Nephron progenitor cell (in vitro differentiated cells): Measurements from ENCODE around the gene DERL3.
A peak's percentile ranks its signal among the peaks of the same experiment; 100 is the strongest.

Source experiments
- DNase-seq: peaks from one replicate; pipeline ENCODE4 v3.0.0; 2021
- H3K27ac Mint-ChIP-seq: 2 replicates; pipeline ENCODE4 v1.8.0; 2021; ENCODE audit warnings: mild to moderate bottlenecking, moderate library complexity, mixed read lengths
- H3K27me3 Mint-ChIP-seq: 2 replicates; pipeline ENCODE4 v1.8.0; 2021; ENCODE audit warnings: mild to moderate bottlenecking, low read depth, mixed read lengths; ENCODE audit not compliant: poor library complexity
- H3K36me3 Mint-ChIP-seq: 2 replicates; pipeline ENCODE4 v1.8.0; 2021; ENCODE audit warnings: low read depth, mixed read lengths
- H3K4me1 Mint-ChIP-seq: 2 replicates; pipeline ENCODE4 v1.8.0; 2021; ENCODE audit warnings: mixed read lengths
- H3K4me3 Mint-ChIP-seq: 2 replicates; pipeline ENCODE4 v1.8.0; 2021; ENCODE audit warnings: mild to moderate bottlenecking, moderate library complexity, mixed read lengths
- H3K9me3 Mint-ChIP-seq: 2 replicates; pipeline ENCODE4 v1.8.0; 2021; ENCODE audit warnings: mild to moderate bottlenecking, moderate library complexity, mixed read lengths
- TF ChIP-seq, protein P1 (sequence below): fragments of 200-600 bp; sonication (generic); IDR thresholded peaks from 2 replicates; pipeline ENCODE4 v1.5.0; 2021; ENCODE audit warnings: antibody characterized with exemption

DERL3 gene

DNA sequence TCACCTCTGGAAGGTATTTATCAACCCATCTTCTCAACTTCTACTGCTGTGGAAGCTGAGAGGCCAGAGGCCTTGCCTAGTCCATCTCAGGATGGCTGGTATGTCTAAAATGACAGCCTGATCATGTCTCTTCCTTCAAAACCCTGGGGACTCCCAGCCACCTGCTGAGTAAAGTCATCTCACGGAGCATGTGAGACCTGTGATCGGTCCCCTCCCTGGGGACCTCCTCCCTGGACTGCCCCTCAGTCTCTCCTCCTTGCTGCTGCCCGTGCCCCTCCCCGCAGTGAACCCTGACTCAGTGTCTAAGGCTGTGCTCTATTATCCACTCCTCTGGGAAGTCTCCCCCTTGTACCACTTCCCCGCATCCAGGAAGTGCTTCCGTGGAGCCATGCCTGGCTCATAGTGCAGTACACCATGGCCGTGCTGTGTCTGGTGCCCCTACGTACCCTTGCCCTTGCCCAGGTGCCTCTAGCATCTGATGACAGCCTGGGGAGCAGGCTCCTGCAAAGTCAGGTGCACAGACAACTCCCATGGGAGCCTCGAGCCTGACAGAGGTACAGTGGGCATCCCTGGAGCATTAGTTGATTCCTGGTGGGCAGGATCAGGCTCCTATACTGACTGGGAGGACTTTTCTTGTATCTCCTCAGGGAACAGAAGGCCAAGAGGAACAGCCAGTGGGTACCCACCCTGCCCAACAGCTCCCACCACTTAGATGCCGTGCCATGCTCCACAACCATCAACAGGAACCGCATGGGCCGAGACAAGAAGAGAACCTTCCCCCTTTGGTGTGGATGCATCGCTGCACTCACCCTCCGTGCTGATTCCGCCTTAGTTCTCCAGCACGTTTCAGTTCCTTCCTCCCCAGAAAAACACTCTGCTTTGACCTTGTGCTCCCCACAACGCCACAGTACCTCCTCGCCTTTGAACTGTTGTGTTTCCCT, 38.2 kb downstream of the DERL3 start:
- H3K9me3 Mint-ChIP-seq: no peaks in the 10 kb centered on the region
- H3K4me3 Mint-ChIP-seq: no peak overlapping the region
- H3K27ac Mint-ChIP-seq: peak overlapping the region; percentile 71
- DNase-seq: no peak
- TF ChIP-seq, protein P1, sequence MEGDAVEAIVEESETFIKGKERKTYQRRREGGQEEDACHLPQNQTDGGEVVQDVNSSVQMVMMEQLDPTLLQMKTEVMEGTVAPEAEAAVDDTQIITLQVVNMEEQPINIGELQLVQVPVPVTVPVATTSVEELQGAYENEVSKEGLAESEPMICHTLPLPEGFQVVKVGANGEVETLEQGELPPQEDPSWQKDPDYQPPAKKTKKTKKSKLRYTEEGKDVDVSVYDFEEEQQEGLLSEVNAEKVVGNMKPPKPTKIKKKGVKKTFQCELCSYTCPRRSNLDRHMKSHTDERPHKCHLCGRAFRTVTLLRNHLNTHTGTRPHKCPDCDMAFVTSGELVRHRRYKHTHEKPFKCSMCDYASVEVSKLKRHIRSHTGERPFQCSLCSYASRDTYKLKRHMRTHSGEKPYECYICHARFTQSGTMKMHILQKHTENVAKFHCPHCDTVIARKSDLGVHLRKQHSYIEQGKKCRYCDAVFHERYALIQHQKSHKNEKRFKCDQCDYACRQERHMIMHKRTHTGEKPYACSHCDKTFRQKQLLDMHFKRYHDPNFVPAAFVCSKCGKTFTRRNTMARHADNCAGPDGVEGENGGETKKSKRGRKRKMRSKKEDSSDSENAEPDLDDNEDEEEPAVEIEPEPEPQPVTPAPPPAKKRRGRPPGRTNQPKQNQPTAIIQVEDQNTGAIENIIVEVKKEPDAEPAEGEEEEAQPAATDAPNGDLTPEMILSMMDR: no peak
- peaks cover 8% of the 10 kb centered on the region for H3K4me1 Mint-ChIP-seq
- H3K36me3 Mint-ChIP-seq: peaks cover 88% of the 10 kb centered on the region
- no peaks in the 10 kb centered on the region for H3K27me3 Mint-ChIP-seq

DNA sequence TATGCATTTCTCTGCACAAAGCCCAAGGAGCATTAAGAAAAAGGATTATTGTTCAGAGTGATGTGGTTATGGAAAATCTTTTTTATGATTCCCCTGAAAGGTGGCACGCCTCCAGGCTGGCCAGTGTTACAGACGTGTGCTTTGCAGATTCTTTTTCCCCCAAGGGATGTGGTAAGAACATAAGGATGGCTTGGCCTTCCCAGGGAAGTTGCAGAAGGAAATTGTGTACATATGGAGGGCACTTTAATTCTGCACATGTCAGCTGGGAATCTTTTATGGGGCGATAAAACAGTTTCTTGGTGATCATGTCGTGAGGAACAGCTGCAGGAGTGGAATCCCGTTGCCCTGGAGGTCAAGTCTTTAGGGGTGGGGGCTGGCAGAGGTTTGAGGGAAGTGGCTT, 42.3 kb downstream of the DERL3 start:
- Mint-ChIP-seq H3K4me1 (peaks cover 7% of the 10 kb centered on the region), H3K27ac (peak overlapping the region; percentile 54), H3K36me3 (peaks cover 79% of the 10 kb centered on the region), H3K27me3 (no peaks in the 10 kb centered on the region), H3K4me3 (no peak overlapping the region), H3K9me3 (no peaks in the 10 kb centered on the region)
- TF ChIP-seq, protein P1: no peak
- no peak for DNase-seq

GRCh38 chr22:23793326-23793725, 45.5 kb downstream of the DERL3 start:
- Mint-ChIP-seq H3K4me1 (peaks cover 30% of the 10 kb centered on the region), H3K36me3 (peaks cover 63% of the 10 kb centered on the region), H3K4me3 (no peak overlapping the region), H3K27ac (peak overlapping the region; percentile 21), H3K27me3 (no peaks in the 10 kb centered on the region), H3K9me3 (no peaks in the 10 kb centered on the region)
- TF ChIP-seq, protein P1: no peak
- DNase-seq: no peak

DNA sequence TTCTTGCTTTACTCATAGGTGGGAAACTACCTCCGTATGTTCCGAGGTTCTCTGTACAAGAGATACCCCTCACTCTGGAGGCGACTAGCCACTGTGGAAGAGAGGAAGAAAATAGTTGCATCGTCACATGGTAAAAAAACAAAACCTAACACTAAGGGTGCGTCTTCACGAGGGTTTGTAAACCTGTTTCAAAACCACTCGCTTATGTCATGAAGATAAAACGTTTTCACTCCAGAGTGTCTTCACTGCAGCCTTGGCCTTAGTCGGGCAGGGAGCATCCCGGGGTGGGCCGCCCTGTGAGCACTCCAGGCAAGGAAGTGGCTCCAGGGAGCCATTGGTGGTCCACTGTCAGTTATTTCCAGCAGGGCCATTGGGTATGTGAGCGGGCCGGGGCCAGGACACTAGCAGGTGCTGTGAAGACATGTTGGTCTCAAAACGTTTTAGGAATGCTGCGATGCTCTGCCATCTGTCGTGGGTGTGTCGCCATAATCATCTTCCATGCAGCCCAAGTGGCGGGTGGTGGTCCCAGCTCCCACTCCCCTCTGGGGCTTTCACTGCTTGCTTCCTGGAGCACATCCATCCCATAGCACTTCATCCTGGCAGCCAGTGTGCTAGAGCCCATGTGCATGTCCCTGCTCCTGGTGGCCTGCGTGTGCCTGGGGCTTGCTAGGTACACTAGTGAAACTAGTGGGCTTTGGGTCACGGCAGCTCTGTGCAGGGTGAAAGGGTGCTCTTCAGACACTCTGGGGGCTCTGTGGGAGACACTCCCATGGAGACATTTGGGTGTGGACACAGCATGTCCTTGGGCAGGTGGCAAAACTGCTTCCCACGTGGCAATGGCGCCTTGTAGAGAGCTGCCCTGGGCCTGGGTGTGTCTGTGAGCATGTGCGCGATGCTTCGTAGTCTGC, 46.8 kb downstream of the DERL3 start:
- Mint-ChIP-seq H3K27me3 (no peaks in the 10 kb centered on the region), H3K36me3 (peaks cover 55% of the 10 kb centered on the region), H3K4me3 (no peak overlapping the region), H3K4me1 (peaks cover 40% of the 10 kb centered on the region), H3K27ac (no peak overlapping the region), H3K9me3 (no peaks in the 10 kb centered on the region)
- no peak for DNase-seq
- TF ChIP-seq, protein P1: no peak

GRCh38 chr22:23790819-23791737, 47.7 kb downstream of the DERL3 start:
- Mint-ChIP-seq H3K27me3 (no peaks in the 10 kb centered on the region), H3K4me3 (no peak overlapping the region), H3K36me3 (peaks cover 46% of the 10 kb centered on the region), H3K9me3 (no peaks in the 10 kb centered on the region), H3K27ac (no peak overlapping the region), H3K4me1 (peaks cover 47% of the 10 kb centered on the region)
- DNase-seq: no peak
- TF ChIP-seq, protein P1: no peak
